ENCODE data around the gene CLEC16A.
"Not testable (repeated sequence)": the region's sequence is repeated elsewhere in the genome, so short reads cannot be mapped to it uniquely, and the experiment has no call there.

The CLEC16A gene

GRCh38 chr16:11088831-11089230 is 144.5 kb downstream of the CLEC16A start:
- DNase-seq, result no peak

- no peak for DNase-seq
Observed at GRCh38 chr16:11089504-11090124, 145.2 kb downstream of the CLEC16A start.

DNA sequence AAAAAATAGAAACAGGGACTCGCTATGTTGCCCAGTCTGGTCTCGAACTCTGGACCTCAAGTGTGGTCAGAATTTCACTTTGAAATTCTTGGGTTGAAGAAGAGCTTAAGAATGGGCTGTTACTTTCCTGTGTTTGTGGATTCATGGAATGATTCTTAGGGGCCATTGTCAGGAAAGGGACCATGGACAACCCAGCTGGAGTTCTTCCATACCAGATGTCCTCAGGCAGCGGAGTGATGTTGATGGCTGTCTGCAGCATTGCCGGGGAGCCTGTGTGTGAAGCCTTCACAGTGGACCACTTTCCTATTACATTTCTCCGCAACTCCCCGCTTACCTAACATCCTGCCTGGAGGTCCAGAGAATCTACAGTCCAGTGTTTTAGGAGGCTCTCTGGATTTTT is 145.9 kb downstream of the CLEC16A start:
- no peak for DNase-seq

- DNase-seq, result no peak
Observed at GRCh38 chr16:11091021-11091785, 146.8 kb downstream of the CLEC16A start.

DNA sequence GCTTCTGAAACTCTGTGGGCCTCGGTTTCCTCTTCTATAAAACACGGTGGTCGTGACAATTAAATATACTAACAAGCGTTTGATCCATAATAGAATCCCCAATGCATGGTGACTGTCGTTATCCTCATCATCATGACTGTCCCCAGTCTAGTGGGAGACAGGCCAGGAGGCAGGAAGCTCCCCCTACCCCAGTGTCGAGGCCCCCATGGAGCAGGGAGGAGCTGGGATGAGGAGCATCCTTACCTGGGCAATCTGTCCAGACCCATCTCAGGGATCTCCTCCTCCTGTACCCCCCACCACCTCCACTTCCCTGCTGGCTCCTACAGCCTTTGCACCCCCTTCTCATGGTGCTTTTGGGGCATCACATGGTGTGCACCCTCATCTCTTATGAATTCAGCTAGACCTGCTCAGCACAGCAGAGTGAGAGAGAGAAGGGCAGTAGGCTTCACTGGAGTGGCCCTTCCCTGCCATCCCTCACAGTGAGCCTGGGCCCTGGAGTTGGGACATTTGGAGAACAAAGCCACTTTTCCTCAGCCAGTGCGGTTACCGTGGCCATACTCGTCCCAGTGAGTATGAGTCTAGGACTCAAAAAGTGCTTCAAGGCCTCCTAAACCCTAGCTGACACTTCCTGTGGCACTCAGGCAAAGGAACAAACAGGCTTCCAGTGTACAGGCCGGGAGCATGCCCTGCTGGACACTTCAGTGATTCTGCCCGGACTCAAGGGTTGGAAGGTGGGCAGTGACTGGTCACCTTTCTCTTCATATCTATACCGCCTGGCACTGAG is 148.6 kb downstream of the CLEC16A start:
- DNase-seq, result no peak

DNA sequence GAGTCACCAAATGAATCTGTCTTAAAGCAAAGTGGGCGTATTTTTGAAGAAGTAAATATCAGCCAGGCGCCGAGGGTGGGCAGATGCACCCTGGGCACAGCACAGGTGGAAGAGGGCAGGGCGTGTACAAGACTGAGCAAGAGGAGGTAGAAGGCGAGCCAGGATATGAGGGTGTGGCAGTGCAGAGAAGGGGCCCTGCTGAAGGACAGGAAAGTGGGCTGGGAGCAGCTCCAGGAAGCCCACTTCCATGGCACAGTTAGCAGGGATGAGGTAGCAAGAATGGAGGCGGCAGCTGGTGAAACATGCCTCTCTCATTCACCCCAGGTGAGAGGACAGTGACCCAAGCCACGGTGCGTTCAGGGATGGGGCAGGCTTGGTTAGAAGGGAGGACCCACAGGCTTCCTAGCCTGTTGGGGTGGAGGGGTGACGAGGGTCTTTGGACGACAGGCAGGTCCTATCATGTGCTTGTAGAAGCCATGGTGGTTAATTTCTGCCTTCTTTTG is 149.3 kb downstream of the CLEC16A start:
- DNase-seq, result no peak

DNA sequence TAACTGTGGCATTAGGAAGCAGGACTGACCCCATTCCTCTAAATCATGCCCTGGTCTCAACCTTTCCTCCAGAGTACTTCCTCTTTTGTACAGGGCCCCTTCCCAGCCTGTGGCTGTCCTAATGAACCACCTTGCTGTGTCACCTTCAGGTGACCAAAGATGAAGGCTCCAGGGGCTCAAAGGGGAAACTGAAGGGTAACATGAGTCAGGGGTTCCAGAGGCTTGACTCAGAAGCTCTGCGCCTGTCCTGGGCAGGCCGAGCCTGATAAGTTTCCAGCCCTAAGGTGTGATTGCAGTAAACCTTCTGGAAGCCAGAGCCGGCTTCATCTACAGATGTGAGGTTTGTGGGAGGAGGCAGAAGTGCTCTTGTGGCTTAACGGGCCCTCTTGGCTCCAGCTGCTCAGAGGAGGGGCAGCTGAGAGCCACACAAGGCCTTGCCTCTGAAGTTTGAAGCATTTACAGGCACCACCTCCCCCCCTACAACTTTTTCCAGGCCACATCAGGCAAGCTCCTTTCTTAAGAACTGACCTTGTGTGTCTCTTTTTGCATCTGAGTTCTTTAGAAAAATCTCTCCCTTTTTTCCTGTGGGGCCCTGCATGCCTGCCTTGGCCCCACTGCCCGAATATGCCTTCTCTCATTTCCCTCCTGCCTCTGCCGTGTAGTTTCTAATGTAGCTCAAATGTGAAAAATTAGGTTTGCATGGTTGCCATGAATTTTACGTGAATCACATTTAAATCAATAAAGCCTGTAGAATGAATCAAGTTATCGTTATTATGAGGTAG is 149.9 kb downstream of the CLEC16A start:
- DNase-seq, result peak; percentile 11

DNA sequence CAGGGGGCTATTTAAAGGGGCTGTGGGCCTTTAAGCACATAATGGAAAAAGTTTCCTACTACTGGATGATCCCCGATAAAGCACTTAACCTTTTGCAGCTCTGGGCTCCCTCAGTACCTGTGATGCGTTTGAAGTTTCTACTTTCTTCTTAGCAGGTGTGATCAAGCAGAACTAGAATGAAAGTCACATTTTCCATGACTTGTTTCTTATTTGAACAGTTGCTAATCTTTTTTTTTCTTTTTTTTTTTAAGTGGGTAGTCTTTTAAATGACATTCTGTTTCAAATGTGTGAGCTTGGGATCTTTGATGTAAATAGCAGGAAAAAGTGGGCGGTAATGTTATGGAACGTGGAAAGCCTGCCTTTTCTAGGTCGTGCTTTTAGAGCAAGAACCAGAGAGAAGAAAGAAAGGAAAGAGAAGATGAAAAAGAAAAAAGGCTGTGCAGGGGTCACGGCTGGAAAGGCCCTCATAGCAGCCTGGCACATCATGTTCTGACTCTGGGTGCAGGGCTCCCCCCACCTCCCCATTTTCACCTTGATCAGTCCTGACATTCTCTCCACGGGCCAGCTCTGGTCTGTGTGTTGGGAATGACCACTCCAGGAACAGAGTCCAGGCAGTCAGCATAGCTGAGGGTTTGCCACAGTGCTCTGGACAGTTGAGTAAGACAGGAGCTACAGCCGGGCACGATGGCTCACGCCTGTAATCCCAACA is 150.6 kb downstream of the CLEC16A start:
- no peak for DNase-seq

DNA sequence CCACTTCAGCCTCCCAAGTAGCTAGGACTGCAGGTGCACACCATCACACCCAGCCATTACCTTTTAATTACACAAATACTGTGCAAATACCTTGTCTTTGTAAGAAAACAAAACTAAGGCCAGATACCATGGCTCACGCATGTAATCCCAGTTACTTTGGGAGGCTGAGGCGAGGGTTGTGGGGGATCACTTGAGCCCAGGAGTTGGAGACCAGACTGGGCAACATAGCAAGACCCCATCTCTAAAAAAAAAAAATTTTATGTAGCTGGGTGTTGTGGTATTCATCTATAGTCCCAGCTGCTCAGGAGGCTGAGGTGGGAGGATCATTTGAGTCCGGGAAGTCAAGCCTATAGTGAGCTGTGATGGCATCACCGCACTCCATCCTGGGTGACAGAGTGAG is 151.6 kb downstream of the CLEC16A start:
- DNase-seq, result no peak

- no peak for DNase-seq
Observed at GRCh38 chr16:11097094-11097786, 152.9 kb downstream of the CLEC16A start.

DNA sequence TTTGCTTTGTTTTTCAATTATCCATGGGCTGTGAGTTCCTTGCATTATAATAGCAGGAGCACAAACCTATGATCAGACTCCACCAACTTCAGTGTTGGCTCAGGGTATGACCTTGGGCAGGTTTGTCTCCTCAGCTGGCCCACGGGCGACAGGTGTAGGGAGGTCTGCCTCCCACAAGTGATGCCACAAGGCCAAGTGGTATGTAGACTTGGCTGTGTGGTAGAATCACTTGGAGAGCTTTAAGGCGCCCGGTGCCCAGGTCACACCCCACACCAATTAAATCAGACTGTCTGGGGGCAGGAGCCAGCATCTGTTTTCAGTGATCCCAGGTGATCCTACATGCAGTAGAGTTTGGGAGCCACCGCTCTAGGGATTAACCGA is 153.4 kb downstream of the CLEC16A start:
- DNase-seq, result no peak

- DNase-seq, result no peak
Observed at GRCh38 chr16:11098601-11099390, 154.4 kb downstream of the CLEC16A start.

- no peak for DNase-seq
Observed at GRCh38 chr16:11099672-11100205, 155.4 kb downstream of the CLEC16A start.

- no peak for DNase-seq
Observed at GRCh38 chr16:11100239-11100750, 155.9 kb downstream of the CLEC16A start.

- no peak for DNase-seq
Observed at GRCh38 chr16:11101283-11101682, 156.9 kb downstream of the CLEC16A start.

- DNase-seq, result no peak
Observed at GRCh38 chr16:11101695-11102522, 157.5 kb downstream of the CLEC16A start.

DNA sequence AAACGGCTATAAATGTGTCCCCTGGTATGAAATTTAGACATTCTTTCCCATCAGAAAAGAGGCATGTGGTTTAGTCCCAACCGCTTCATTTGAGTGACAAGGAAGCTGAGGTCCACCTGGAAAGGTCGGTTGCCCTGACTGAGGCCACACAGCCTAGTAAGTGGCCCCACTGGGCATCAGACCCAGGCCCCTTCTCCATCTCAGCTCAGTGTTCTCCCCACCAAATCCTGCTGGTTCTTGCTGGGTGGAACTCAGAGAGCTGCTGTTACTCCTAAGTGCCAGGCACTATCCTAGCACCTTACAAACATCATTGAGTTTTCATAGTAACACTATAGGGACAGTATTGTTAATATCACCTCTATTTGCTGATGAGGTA is 158.1 kb downstream of the CLEC16A start:
- DNase-seq, result no peak

DNA sequence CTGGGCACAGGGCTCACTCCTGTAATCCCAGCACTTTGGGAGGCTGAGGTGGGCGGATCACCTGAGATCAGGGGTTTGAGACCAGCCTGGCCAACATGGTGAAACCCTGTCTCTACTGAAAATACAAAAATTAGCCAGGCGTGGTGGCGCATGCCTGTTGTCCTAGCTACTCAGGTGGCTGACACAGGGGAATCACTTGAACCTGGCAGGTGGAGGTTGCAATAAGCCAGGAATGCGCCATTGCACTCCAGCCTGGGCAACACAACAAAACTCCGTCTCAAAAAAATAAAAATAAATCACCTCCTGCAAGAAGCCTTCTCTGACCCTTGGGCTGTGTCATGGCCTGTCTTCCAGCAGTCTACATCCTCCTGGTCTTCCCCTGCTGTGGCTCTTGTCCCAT is 158.9 kb downstream of the CLEC16A start:
- DNase-seq, result not testable (repeated sequence)

Data from NCI-H510A treated with DMSO at 0.1 percent for 48 hours (cell line).